Fibroblast of pulmonary artery (primary cell): ENCODE data around the gene BCAS1.

Experiments used
- DNase-seq: peaks from one replicate; pipeline ENCODE4 v3.0.0-alpha.2; 2010; ENCODE audit warnings: low read depth
- H3K4me3 ChIP-seq: replicated peaks from 2 replicates; pipeline ENCODE4 v1.5.1; 2011; ENCODE audit warnings: low read depth, mild to moderate bottlenecking, control low read depth, low read length, moderate library complexity
- CTCF ChIP-seq: IDR thresholded peaks from 2 replicates; pipeline ENCODE4 v1.5.1; 2011; ENCODE audit warnings: mild to moderate bottlenecking, control low read depth, low read length, inconsistent platforms; ENCODE audit errors: missing control alignments

Gene BCAS1

GRCh38 chr20:53905019-53905819, 165.2 kb downstream of the BCAS1 start:
- no peak for TF ChIP-seq CTCF
- no peak for DNase-seq
- no peak overlapping the region for H3K4me3 ChIP-seq

GRCh38 chr20:53904261-53904660, 166.1 kb downstream of the BCAS1 start:
- no peak overlapping the region for H3K4me3 ChIP-seq
- no peak for DNase-seq
- TF ChIP-seq CTCF = no peak

- no peak overlapping the region for H3K4me3 ChIP-seq
- no peak for TF ChIP-seq CTCF
- no peak for DNase-seq
These were observed 166.8 kb downstream of the BCAS1 start for GRCh38 chr20:53903652-53903987.

- no peak for DNase-seq
- TF ChIP-seq CTCF = no peak
- H3K4me3 ChIP-seq = no peak overlapping the region
These were observed 167.3 kb downstream of the BCAS1 start for GRCh38 chr20:53902968-53903651.

- no peak for DNase-seq
- no peak for TF ChIP-seq CTCF
- H3K4me3 ChIP-seq = no peak overlapping the region
These were observed 168.8 kb downstream of the BCAS1 start for GRCh38 chr20:53901497-53902096.

GRCh38 chr20:53901064-53901463, 169.3 kb downstream of the BCAS1 start:
- TF ChIP-seq CTCF = no peak
- no peak overlapping the region for H3K4me3 ChIP-seq
- peak; percentile 52 for DNase-seq
